Type B pancreatic cell (in vitro differentiated cells): ENCODE results near the gene GNAI1. TPM values are rescaled to one million over a fixed set of nuclear protein-coding genes. Genes with fewer than 3 reads are reported as not detected.

Source experiments
- DNase-seq: peaks from one replicate; pipeline ENCODE4 v3.0.0; 2021; ENCODE audit warnings: mixed read lengths; ENCODE audit not compliant: unreplicated experiment; ENCODE audit errors: extremely low spot score
- H3K27ac Mint-ChIP-seq: 2 replicates; pipeline ENCODE4 v1.8.0; 2021; ENCODE audit warnings: mild to moderate bottlenecking, mixed read lengths
- H3K27me3 Mint-ChIP-seq: 2 replicates; pipeline ENCODE4 v1.8.0; 2021; ENCODE audit warnings: mixed read lengths
- H3K36me3 Mint-ChIP-seq: 2 replicates; pipeline ENCODE4 v1.8.0; 2021; ENCODE audit warnings: mixed read lengths
- H3K4me1 Mint-ChIP-seq: one replicate; pipeline ENCODE4 v1.8.0; 2021; ENCODE audit warnings: mixed read lengths; ENCODE audit not compliant: unreplicated experiment
- H3K4me3 Mint-ChIP-seq: 2 replicates; pipeline ENCODE4 v1.8.0; 2021; ENCODE audit warnings: mild to moderate bottlenecking, mixed read lengths
- H3K9me3 Mint-ChIP-seq: 2 replicates; pipeline ENCODE4 v1.8.0; 2021; ENCODE audit warnings: mixed read lengths
- CTCF ChIP-seq: fragments of 200-600 bp; sonication (generic); conservative IDR thresholded peaks from 2 replicates; pipeline ENCODE4 v1.5.0; 2021; ENCODE audit warnings: antibody characterized with exemption, mild to moderate bottlenecking
- total RNA-seq: library from RNA; stranded (reverse); gene quantifications from 2 replicates; pipeline ENCODE4 v1.2.1, GENCODE V29; 2021; ENCODE audit warnings: low replicate concordance

GNAI1 gene
- total RNA-seq, 1 donor from 2014 or later: 39.2 TPM

DNA sequence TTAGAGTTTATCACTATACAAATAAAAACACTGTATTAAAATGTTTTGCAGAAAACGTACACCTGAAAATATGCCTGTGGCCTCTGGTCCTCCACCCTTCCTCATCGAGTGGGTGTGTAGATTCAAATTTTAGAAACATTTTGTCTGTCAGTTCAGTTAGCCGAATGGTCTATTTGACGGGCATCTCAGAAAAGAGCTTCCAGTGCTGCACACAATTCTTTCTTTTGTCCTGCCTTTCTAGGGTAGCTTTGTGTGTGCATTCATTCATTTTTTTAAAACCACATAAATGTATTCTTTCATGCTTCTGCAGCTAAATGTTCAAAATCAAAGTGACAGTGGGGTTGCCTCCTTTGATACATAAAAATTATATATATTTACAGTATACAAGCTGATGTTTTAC, 46.8 kb downstream of the GNAI1 start:
- Mint-ChIP-seq H3K27me3 (no peaks in the 10 kb centered on the region), H3K4me1 (peaks cover 18% of the 10 kb centered on the region), H3K27ac (no peak overlapping the region), H3K4me3 (no peak overlapping the region), H3K9me3 (peaks cover 11% of the 10 kb centered on the region), H3K36me3 (peaks cover 11% of the 10 kb centered on the region)
- TF ChIP-seq CTCF: no peak
- DNase-seq: no peak

GRCh38 chr7:80182630-80183276, 48.1 kb downstream of the GNAI1 start:
- Mint-ChIP-seq H3K27me3 (no peaks in the 10 kb centered on the region), H3K4me3 (no peak overlapping the region), H3K36me3 (peaks cover 11% of the 10 kb centered on the region), H3K9me3 (peaks cover 11% of the 10 kb centered on the region), H3K27ac (no peak overlapping the region), H3K4me1 (peaks cover 25% of the 10 kb centered on the region)
- DNase-seq: no peak
- TF ChIP-seq CTCF: no peak

GRCh38 chr7:80183351-80183750, 48.7 kb downstream of the GNAI1 start:
- no peak for DNase-seq
- no peak overlapping the region for H3K27ac Mint-ChIP-seq
- H3K4me3 Mint-ChIP-seq: no peak overlapping the region
- no peaks in the 10 kb centered on the region for H3K27me3 Mint-ChIP-seq
- peaks cover 11% of the 10 kb centered on the region for H3K9me3 Mint-ChIP-seq
- TF ChIP-seq CTCF: no peak
- H3K36me3 Mint-ChIP-seq: peaks cover 11% of the 10 kb centered on the region
- H3K4me1 Mint-ChIP-seq: peaks cover 26% of the 10 kb centered on the region

DNA sequence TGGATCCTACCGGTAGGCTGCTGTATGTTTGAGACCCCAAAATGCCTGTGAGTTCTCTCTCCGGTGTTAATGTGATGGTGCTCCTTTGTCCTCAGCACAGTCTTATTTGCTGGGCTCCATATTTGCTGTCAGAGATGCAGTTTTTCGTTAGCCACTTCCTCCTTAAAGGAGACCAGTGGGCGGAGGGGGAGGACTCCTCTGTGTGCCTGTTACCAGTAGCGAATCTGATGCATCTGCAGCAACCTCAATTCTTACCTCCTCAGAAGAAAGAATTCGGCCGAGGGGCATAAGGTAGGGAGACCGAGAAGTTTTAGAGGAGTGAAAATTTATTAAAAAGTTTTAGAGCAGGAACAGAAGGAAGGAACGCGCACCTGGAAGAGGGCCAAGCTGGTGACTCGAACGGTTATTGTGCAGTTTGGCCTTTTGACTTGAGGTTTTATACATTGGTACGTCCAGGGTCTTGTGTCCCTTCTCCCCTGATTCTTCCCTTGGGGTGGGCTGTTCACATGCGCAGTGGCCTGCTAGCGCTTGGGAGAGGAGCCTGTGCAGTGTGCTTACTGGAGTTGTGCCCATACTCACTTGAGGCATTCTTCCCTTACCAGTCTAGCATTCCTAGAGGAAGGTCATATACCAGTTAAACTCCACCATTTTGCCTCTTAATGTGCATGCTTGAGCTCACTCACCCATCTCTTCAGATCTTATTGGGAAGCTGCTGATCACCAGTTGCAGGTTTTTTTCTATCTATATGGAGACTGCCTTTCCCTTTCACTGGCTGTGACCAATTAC, 49.5 kb downstream of the GNAI1 start:
- peaks cover 11% of the 10 kb centered on the region for H3K9me3 Mint-ChIP-seq
- no peak for TF ChIP-seq CTCF
- no peak overlapping the region for H3K27ac Mint-ChIP-seq
- H3K4me1 Mint-ChIP-seq: peaks cover 26% of the 10 kb centered on the region
- no peaks in the 10 kb centered on the region for H3K27me3 Mint-ChIP-seq
- no peak overlapping the region for H3K4me3 Mint-ChIP-seq
- no peak for DNase-seq
- peaks cover 11% of the 10 kb centered on the region for H3K36me3 Mint-ChIP-seq

DNA sequence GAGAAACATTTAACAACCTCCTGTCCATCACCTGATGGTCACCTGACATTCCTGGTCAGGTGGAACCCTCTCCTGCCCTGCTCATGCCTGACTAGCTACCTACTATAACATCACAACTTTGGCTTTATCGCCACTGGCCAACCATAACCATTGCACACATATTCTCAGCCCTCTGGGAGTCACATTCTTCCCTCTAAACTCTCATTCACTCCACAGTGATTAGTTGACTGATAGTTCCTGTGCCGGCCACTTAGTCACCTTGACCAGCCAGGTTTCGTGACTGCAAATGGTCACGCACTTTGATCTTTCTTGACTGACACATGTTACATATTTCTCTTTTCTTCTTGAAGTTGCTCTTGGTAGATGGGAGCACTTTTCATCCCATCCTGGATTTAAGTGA, 50.1 kb downstream of the GNAI1 start:
- H3K36me3 Mint-ChIP-seq: peaks cover 11% of the 10 kb centered on the region
- DNase-seq: no peak
- peaks cover 26% of the 10 kb centered on the region for H3K4me1 Mint-ChIP-seq
- peak overlapping the region; percentile 36 for H3K27ac Mint-ChIP-seq
- H3K9me3 Mint-ChIP-seq: peaks cover 11% of the 10 kb centered on the region
- H3K4me3 Mint-ChIP-seq: no peak overlapping the region
- no peaks in the 10 kb centered on the region for H3K27me3 Mint-ChIP-seq
- no peak for TF ChIP-seq CTCF
